AG04450 (cell line): ENCODE measurements around the gene ETV2. TPM values are rescaled to one million over a fixed set of nuclear protein-coding genes. Genes with fewer than 3 reads are reported as not detected.
"Not testable (repeated sequence)": the region's sequence is repeated elsewhere in the genome, so short reads cannot be mapped to it uniquely, and the experiment has no call there.

Source experiments
- CTCF ChIA-PET: fragments of 300-600, 350-600 bp; formaldehyde crosslinking; extraction: SDS; loops from one replicate; lab custom pipeline; 2022; ENCODE audit warnings: antibody characterized with exemption, inconsistent platforms; lab: Charles Lee
- POLR2A ChIA-PET: fragments of 350-600 bp; formaldehyde crosslinking; extraction: SDS; loops from one replicate; lab custom pipeline; 2021; ENCODE audit warnings: antibody characterized with exemption, inconsistent platforms; lab: Yijun Ruan, JAX
- DNase-seq: peaks from one replicate; pipeline ENCODE4 v3.0.0-alpha.2; 2011; ENCODE audit warnings: low read depth, low spot score
- H3K27ac ChIP-seq: one replicate; pipeline ENCODE4 v1.5.1; 2012; ENCODE audit warnings: low read depth, low read length, control low read depth
- H3K27me3 ChIP-seq: one replicate; pipeline ENCODE4 v1.6.0; 2012; ENCODE audit warnings: low read length; ENCODE audit not compliant: control insufficient read depth, insufficient read depth
- H3K4me3 ChIP-seq: 2 replicates; pipeline ENCODE4 v1.5.1; 2011; ENCODE audit warnings: mild to moderate bottlenecking, low read depth, low read length, control low read depth
- H3K9me3 ChIP-seq: 2 replicates; pipeline ENCODE4 v1.5.1; 2012; ENCODE audit warnings: low read length; ENCODE audit not compliant: control insufficient read depth, insufficient read depth
- polyA plus RNA-seq: library from polyadenylated mRNA; depleted of rRNA; stranded (reverse); fragments of >200 nt; gene quantifications from 2 replicates; pipeline ENCODE4 v1.2.3, GENCODE V29; 2011
- TF ChIP-seq, protein P1 (sequence below): IDR thresholded peaks from 2 replicates; pipeline ENCODE4 v1.5.1; 2011; ENCODE audit warnings: low read depth, low read length, control low read depth, inconsistent platforms

ETV2 gene
- polyA plus RNA-seq, 1 experiment = 0.36 TPM

DNA sequence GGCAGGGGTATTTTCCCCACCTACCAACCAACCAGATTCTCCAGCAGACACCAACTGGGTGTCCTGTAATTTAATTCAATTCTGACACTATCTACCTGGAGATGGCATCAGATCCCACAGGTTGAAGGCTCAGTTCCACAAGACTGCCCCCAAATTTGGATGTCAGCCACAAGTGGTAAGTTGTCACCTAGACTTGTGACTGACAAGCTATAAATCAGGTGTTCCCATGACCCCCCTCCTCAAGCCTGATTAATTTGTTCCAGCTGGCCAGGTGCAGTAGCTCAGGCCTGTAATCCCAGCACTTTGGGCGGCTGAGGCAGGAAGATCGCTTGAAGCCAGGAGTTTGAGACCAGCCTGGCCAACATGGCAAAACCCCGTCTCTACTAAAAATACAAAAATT lies 39.6 kb upstream of the ETV2 start:
- TF ChIP-seq, protein P1, sequence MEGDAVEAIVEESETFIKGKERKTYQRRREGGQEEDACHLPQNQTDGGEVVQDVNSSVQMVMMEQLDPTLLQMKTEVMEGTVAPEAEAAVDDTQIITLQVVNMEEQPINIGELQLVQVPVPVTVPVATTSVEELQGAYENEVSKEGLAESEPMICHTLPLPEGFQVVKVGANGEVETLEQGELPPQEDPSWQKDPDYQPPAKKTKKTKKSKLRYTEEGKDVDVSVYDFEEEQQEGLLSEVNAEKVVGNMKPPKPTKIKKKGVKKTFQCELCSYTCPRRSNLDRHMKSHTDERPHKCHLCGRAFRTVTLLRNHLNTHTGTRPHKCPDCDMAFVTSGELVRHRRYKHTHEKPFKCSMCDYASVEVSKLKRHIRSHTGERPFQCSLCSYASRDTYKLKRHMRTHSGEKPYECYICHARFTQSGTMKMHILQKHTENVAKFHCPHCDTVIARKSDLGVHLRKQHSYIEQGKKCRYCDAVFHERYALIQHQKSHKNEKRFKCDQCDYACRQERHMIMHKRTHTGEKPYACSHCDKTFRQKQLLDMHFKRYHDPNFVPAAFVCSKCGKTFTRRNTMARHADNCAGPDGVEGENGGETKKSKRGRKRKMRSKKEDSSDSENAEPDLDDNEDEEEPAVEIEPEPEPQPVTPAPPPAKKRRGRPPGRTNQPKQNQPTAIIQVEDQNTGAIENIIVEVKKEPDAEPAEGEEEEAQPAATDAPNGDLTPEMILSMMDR = no peak
- ChIA-PET CTCF (interaction anchor here (1.3 kb wide), 1 partner anchor 10 kb away, joined by 3 read pairs; no protein-coding TSS in a partner anchor), POLR2A (no interaction called here)
- Histone ChIP-seq H3K27me3 (peaks cover 7% of the 10 kb centered on the region), H3K4me3 (no peak overlapping the region), H3K9me3 (no peaks in the 10 kb centered on the region; the same call in 1 of the 2 replicates), H3K27ac (no peak overlapping the region)
- DNase-seq = no peak

- H3K27ac ChIP-seq, H3K27me3 ChIP-seq, H3K4me3 ChIP-seq, POLR2A ChIA-PET, DNase-seq, H3K9me3 ChIP-seq: not testable (repeated sequence)
- CTCF ChIA-PET = interaction anchor here (0.6 kb wide), 1 partner anchor 277 kb away, joined by 3 read pairs; no protein-coding TSS in a partner anchor
These were observed 37.1 kb upstream of the ETV2 start for GRCh38 chr19:35604436-35604835.

GRCh38 chr19:35607170-35607569 lies 34.4 kb upstream of the ETV2 start:
- H3K27me3 ChIP-seq, H3K4me3 ChIP-seq, H3K9me3 ChIP-seq, POLR2A ChIA-PET, DNase-seq, H3K27ac ChIP-seq: not testable (repeated sequence)
- CTCF ChIA-PET = interaction anchor here (0.7 kb wide), 1 partner anchor 110 kb away, joined by 4 read pairs; no protein-coding TSS in a partner anchor

DNA sequence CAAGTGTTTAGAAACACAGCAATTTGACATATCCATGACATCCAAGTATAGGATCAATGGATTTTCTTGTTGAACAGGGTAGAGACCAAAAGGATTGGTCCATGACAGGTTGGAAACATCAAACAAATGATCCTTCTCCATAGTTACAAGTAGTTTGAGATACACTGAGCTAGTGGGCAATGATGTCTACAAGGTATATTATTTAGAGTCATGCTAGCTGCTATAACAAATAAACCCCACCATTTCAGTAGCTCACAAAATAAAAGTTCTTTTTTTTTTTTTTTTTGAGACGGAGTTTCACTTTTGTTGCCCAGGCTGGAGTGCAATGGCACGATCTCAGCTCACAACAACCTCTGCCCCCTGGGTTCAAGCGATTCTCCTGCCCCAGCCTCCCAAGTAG lies 33.9 kb upstream of the ETV2 start:
- POLR2A ChIA-PET = no interaction called here
- TF ChIP-seq, protein P1 = no peak
- Histone ChIP-seq H3K27ac (no peak overlapping the region), H3K4me3 (no peak overlapping the region), H3K27me3 (peaks cover 2% of the 10 kb centered on the region), H3K9me3 (no peaks in the 10 kb centered on the region; the same call in none of the 2 replicates)
- DNase-seq = no peak
- CTCF ChIA-PET = interaction anchor here (0.7 kb wide), 1 partner anchor 110 kb away, joined by 4 read pairs; no protein-coding TSS in a partner anchor

- ChIA-PET CTCF (no interaction called here), POLR2A (no interaction called here)
- H3K9me3 ChIP-seq = no peaks in the 10 kb centered on the region; the same call in none of the 2 replicates
- no peak overlapping the region for H3K27ac ChIP-seq
- DNase-seq = no peak
- TF ChIP-seq, protein P1 = no peak
- H3K27me3 ChIP-seq = peaks cover 2% of the 10 kb centered on the region
- H3K4me3 ChIP-seq = no peak overlapping the region
These were observed 33.3 kb upstream of the ETV2 start for GRCh38 chr19:35608251-35608650.

GRCh38 chr19:35609851-35610353 lies 31.6 kb upstream of the ETV2 start:
- H3K4me3 ChIP-seq = no peak overlapping the region
- DNase-seq = no peak
- ChIA-PET CTCF (interaction anchor here (1.0 kb wide), 1 partner anchor 256 kb away, joined by 3 read pairs; no protein-coding TSS in a partner anchor), POLR2A (no interaction called here)
- peaks cover 2% of the 10 kb centered on the region for H3K27me3 ChIP-seq
- TF ChIP-seq, protein P1 = no peak
- no peaks in the 10 kb centered on the region; the same call in none of the 2 replicates for H3K9me3 ChIP-seq
- no peak overlapping the region for H3K27ac ChIP-seq
